Loucy (cell line): ENCODE results near the gene UNC93A.

Source experiments
- CTCF ChIP-seq: fragments of 200-600 bp; sonication (generic); conservative IDR thresholded peaks from 2 replicates; pipeline ENCODE4 v1.5.1; 2014; ENCODE audit warnings: mild to moderate bottlenecking, antibody characterized with exemption, low read length
- EZH2phosphoT487 ChIP-seq: fragments of 200-600 bp; IDR thresholded peaks from 2 replicates; pipeline ENCODE4 v1.6.1; 2018; ENCODE audit warnings: antibody characterized with exemption, mild to moderate bottlenecking, moderate library complexity, borderline replicate concordance

GRCh38 chr6:167272696-167273379, 18.3 kb upstream of the UNC93A start:
- no peak for TF ChIP-seq CTCF
- no peak for TF ChIP-seq EZH2phosphoT487
